Choroid plexus epithelial cell (primary cell): ENCODE measurements around the gene RDH8.
A peak's percentile ranks its signal among the peaks of the same experiment; 100 is the strongest.

Source experiments
- DNase-seq: peaks from one replicate; pipeline ENCODE4 v3.0.0-alpha.2; 2010; ENCODE audit warnings: low read depth
- H3K4me3 ChIP-seq: 2 replicates; pipeline ENCODE4 v1.5.1; 2011; ENCODE audit warnings: low read depth, mild to moderate bottlenecking, control low read depth, low read length, moderate library complexity
- TF ChIP-seq, protein P1 (sequence below): conservative IDR thresholded peaks from 2 replicates; pipeline ENCODE4 v1.5.1; 2011; ENCODE audit warnings: low read depth, mild to moderate bottlenecking, control low read depth, inconsistent platforms, low read length, moderate library complexity

RDH8 gene

DNA sequence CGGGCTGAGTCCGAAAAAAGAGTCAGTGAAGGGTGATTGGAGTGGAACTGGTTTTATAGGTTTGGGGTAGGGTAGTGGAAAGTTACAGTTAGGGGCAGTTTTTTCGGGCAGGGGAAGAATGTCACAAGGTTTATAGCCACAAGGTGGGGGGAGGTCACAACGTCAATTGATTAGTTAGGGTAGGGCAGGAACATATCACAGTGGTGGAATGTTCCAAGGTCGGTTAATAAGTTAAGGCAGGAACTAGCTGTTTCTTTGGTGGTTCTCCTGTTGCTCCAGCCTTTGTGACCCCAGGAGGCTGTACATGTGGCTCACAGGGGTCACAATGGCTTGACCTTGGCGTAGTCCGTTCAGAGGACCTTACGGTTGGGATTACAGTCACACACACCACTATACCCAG, 20.3 kb downstream of the RDH8 start:
- TF ChIP-seq, protein P1, sequence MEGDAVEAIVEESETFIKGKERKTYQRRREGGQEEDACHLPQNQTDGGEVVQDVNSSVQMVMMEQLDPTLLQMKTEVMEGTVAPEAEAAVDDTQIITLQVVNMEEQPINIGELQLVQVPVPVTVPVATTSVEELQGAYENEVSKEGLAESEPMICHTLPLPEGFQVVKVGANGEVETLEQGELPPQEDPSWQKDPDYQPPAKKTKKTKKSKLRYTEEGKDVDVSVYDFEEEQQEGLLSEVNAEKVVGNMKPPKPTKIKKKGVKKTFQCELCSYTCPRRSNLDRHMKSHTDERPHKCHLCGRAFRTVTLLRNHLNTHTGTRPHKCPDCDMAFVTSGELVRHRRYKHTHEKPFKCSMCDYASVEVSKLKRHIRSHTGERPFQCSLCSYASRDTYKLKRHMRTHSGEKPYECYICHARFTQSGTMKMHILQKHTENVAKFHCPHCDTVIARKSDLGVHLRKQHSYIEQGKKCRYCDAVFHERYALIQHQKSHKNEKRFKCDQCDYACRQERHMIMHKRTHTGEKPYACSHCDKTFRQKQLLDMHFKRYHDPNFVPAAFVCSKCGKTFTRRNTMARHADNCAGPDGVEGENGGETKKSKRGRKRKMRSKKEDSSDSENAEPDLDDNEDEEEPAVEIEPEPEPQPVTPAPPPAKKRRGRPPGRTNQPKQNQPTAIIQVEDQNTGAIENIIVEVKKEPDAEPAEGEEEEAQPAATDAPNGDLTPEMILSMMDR = no peak
- H3K4me3 ChIP-seq = no peak overlapping the region
- no peak for DNase-seq

DNA sequence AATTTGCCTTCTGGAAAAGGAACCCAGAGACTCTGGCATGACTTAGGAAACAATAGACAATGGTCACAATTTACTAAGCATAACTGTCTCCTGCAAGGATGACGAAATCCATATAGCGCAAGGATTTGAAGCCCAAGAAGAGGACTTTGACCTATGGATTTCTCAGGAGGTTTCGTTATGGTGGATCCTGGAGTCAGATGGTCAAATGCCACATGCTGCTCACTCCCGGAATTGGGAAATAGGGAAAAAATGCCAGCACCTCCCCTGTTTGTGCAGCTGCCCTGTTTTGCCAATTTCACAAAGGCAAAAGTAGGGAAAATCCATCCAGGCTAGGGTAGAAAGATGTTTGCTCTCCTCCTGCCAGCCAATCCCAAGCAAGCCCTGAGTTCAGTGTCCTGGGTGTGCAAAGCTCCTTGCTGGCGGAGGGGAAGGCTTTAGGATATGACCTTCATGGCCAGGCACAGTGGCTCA, 23.4 kb downstream of the RDH8 start:
- DNase-seq = no peak
- no peak overlapping the region for H3K4me3 ChIP-seq
- TF ChIP-seq, protein P1 = no peak

DNA sequence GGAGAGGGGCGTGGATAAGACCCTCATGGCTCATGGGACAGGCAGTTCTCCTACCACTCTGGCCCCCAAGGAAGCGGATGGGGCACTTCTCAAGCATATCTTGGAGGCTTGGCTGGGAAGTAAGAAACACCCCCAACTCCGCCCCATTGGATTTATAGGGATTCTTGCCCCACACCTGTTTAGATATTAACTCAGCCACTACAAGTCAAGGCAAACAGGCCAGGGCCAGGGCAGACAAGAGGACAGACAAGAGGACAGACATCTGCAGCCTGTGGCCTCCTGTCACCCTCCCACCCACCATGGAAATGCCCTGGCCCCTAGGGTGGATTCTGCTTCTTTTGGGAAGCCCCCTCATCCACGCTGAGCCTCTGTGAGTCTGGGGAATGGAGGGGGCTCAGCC, 24.1 kb downstream of the RDH8 start:
- TF ChIP-seq, protein P1 = no peak
- no peak overlapping the region for H3K4me3 ChIP-seq
- no peak for DNase-seq

DNA sequence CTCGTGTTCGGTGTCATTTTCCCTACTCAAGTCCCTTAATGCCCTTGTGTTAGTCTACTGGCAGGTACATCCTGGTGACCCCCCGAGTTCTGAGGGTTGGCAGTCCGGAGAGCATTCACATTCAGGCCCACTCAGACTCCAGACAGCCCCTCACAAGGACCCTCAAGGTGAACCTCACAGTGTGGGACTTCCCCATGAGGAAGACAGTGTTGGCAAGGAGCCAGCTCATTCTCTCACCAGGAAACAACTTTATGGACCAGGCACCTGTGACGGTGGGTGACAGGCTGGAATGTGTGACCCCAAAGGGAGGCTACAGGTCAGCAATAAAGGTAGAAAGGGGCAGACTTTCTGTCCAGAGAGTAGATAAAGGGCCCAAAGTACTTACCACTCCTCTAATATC, 24.5 kb downstream of the RDH8 start:
- DNase-seq = no peak
- H3K4me3 ChIP-seq = no peak overlapping the region
- TF ChIP-seq, protein P1 = no peak

DNA sequence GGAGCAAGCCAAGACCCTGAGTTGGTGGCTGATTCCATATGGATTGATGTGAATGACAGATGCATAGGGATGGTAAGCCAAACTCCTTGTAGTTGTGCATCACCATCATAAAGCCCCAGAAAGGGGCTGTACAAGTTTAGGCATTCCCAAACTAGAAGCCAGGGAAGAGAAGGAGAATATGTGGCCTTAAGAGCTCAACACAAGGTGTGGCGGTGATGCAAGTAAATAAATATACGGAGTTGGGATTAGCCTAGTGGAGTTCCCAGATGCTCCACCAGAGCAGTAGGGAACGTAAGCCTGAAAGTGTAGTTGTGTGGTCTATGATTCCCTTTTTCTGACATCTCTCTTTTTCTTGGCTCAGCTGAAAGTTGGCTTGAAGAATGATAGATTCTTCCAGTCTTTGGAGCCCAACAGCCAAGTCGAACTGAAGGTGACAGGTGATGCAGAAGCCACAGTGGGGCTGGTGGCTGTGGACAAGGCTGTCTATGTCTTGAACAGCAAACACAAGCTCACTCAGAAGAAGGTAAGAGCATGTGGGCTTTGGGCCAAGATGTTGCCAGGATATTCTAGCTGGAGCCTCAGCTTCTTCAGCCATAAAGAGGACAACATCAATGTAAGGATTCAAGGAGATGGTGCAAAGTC, 30.1 kb downstream of the RDH8 start:
- no peak overlapping the region for H3K4me3 ChIP-seq
- peak; percentile 41 for DNase-seq
- TF ChIP-seq, protein P1 = no peak

DNA sequence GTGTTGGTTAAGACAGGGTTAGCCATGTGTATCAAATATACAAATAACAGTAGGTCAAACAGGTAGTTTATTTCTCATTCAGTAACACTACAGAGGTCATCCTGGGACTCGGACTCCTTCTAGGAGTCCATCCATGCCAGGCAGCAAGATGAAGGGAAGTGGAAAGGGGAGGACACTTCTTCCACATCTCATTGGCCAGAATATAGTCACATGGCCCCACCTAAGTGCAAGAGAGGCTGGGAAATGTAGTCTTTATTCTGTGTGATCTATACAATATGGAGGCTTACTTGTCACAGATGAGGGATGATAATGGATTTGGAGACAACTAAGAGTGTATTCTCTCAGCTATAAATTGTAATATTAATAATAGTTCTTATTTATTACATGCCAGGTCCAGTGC, 31.1 kb downstream of the RDH8 start:
- TF ChIP-seq, protein P1 = no peak
- DNase-seq = no peak
- no peak overlapping the region for H3K4me3 ChIP-seq

DNA sequence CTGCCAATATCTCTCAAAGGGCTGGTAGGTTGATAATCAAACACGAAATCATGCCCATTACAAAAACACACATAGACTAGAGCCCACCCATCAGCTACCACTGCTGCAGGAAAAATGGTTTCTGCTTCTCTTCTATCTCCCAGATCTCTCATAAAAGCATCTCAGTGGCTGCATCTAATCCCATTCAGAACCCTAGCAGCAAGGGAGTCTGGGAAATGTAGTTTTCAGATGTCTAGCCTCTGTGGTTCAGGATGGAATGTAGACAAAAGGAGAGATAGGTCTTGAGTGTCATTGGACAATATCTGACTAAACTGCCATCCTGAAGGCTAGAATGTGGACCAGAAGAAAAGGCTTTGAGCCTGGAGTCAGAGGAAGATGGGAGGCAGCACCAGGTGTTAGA, 32.1 kb downstream of the RDH8 start:
- TF ChIP-seq, protein P1 = no peak
- no peak for DNase-seq
- H3K4me3 ChIP-seq = no peak overlapping the region
